Stimulated activated naive CD8-positive, alpha-beta T cell treated with anti-CD3 and anti-CD28 coated beads, Interleukin-15, amount 100 ng/mL, for 72 hours (primary cell): Measurements from ENCODE around the gene ATP6V1C2.
"Not testable (repeated sequence)": the region's sequence is repeated elsewhere in the genome, so short reads cannot be mapped to it uniquely, and the experiment has no call there.

Experiments used
- ATAC-seq: fragments of 150-1000 bp; cut with Tn5 transposase; 2 replicates; pipeline ENCODE4 v1.10.0; 2021; ENCODE audit warnings: mild to moderate bottlenecking, moderate library complexity
- DNase-seq, 2 donors: peaks; one replicate each; pipeline ENCODE4 v3.0.0; 2021 to 2022
- H3K27ac Mint-ChIP-seq, 2 donors: one replicate each; pipeline ENCODE4 v1.8.0; 2022; ENCODE audit warnings: mild to moderate bottlenecking in 2 of 2, mixed read lengths in 2 of 2, moderate library complexity in 2 of 2
- H3K27me3 Mint-ChIP-seq: one replicate; pipeline ENCODE4 v1.8.0; 2022; ENCODE audit warnings: mixed read lengths
- H3K4me1 Mint-ChIP-seq: one replicate; pipeline ENCODE4 v1.8.0; 2022; ENCODE audit warnings: mild to moderate bottlenecking, mixed read lengths
- H3K4me3 Mint-ChIP-seq, 2 donors: one replicate each; pipeline ENCODE4 v1.8.0; 2022; ENCODE audit warnings: mild to moderate bottlenecking in 2 of 2, mixed read lengths in 2 of 2, moderate library complexity in 1 of 2
- H3K9me3 Mint-ChIP-seq, 2 donors: one replicate each; pipeline ENCODE4 v1.8.0; 2022; ENCODE audit warnings: mixed read lengths in 2 of 2

Gene ATP6V1C2

GRCh38 chr2:10772201-10772867, 50.9 kb downstream of the ATP6V1C2 start:
- H3K4me3 Mint-ChIP-seq, result no peak overlapping the region
- ATAC-seq (no peak), DNase-seq (no peak)
- H3K27ac Mint-ChIP-seq, result peak overlapping the region in 1 of 2 donors; percentile 35
- no peaks in the 10 kb centered on the region for H3K27me3 Mint-ChIP-seq
- no peaks in the 10 kb centered on the region for H3K4me1 Mint-ChIP-seq
- H3K9me3 Mint-ChIP-seq, result no peaks in the 10 kb centered on the region

- no peaks in the 10 kb centered on the region for H3K4me1 Mint-ChIP-seq
- H3K27ac Mint-ChIP-seq, result peak overlapping the region in 1 of 2 donors; percentile 35
- DNase-seq (no peak), ATAC-seq (no peak)
- H3K27me3 Mint-ChIP-seq, result no peaks in the 10 kb centered on the region
- H3K4me3 Mint-ChIP-seq, result no peak overlapping the region
- H3K9me3 Mint-ChIP-seq, result no peaks in the 10 kb centered on the region
Measured at GRCh38 chr2:10772868-10773215, 51.4 kb downstream of the ATP6V1C2 start.

GRCh38 chr2:10773821-10774341, 52.5 kb downstream of the ATP6V1C2 start:
- no peak overlapping the region for H3K4me3 Mint-ChIP-seq
- ATAC-seq (no peak), DNase-seq (no peak)
- H3K4me1 Mint-ChIP-seq, result no peaks in the 10 kb centered on the region
- H3K9me3 Mint-ChIP-seq, result no peaks in the 10 kb centered on the region
- no peak overlapping the region for H3K27ac Mint-ChIP-seq
- H3K27me3 Mint-ChIP-seq, result no peaks in the 10 kb centered on the region

GRCh38 chr2:10774394-10774793, 53.0 kb downstream of the ATP6V1C2 start:
- Mint-ChIP-seq H3K9me3 (no peaks in the 10 kb centered on the region), H3K4me1 (no peaks in the 10 kb centered on the region), H3K27me3 (no peaks in the 10 kb centered on the region), H3K27ac (peak overlapping the region in 1 of 2 donors; percentile 91), H3K4me3 (no peak overlapping the region)
- DNase-seq (no peak), ATAC-seq (peak; percentile 2)

- H3K27me3 Mint-ChIP-seq, result no peaks in the 10 kb centered on the region
- no peak overlapping the region for H3K4me3 Mint-ChIP-seq
- H3K4me1 Mint-ChIP-seq, result no peaks in the 10 kb centered on the region
- H3K9me3 Mint-ChIP-seq, result no peaks in the 10 kb centered on the region
- no peak overlapping the region for H3K27ac Mint-ChIP-seq
- ATAC-seq (peak; percentile 4), DNase-seq (no peak)
Measured at GRCh38 chr2:10775021-10775780, 53.8 kb downstream of the ATP6V1C2 start.

GRCh38 chr2:10775831-10776230, 54.4 kb downstream of the ATP6V1C2 start:
- Mint-ChIP-seq H3K27ac (no peak overlapping the region), H3K4me1 (no peaks in the 10 kb centered on the region), H3K4me3 (no peak overlapping the region)

GRCh38 chr2:10776231-10776977, 55.0 kb downstream of the ATP6V1C2 start:
- no peak overlapping the region for H3K27ac Mint-ChIP-seq
- no peak overlapping the region for H3K4me3 Mint-ChIP-seq
- ATAC-seq (peak; percentile 21), DNase-seq (no peak)
- H3K4me1 Mint-ChIP-seq, result no peaks in the 10 kb centered on the region
- no peaks in the 10 kb centered on the region for H3K9me3 Mint-ChIP-seq
- no peaks in the 10 kb centered on the region for H3K27me3 Mint-ChIP-seq

More at GRCh38 chr2:10775831-10776230, 54.4 kb downstream of the ATP6V1C2 start:
- ATAC-seq, result no peak
- DNase-seq, result no peak
- no peaks in the 10 kb centered on the region for H3K27me3 Mint-ChIP-seq
- no peaks in the 10 kb centered on the region for H3K9me3 Mint-ChIP-seq

GRCh38 chr2:10777111-10777841, 55.8 kb downstream of the ATP6V1C2 start:
- no peaks in the 10 kb centered on the region for H3K4me1 Mint-ChIP-seq
- H3K27ac Mint-ChIP-seq, result no peak overlapping the region
- H3K9me3 Mint-ChIP-seq, result no peaks in the 10 kb centered on the region
- ATAC-seq, result no peak
- no peaks in the 10 kb centered on the region for H3K27me3 Mint-ChIP-seq
- no peak for DNase-seq
- no peak overlapping the region for H3K4me3 Mint-ChIP-seq

- Mint-ChIP-seq H3K27me3 (no peaks in the 10 kb centered on the region), H3K4me3 (no peak overlapping the region), H3K9me3 (no peaks in the 10 kb centered on the region), H3K27ac (peak overlapping the region in 1 of 2 donors; percentile 59), H3K4me1 (no peaks in the 10 kb centered on the region)
- no peak for DNase-seq
- peak; percentile 21 for ATAC-seq
Measured at GRCh38 chr2:10777842-10778723, 56.7 kb downstream of the ATP6V1C2 start.

GRCh38 chr2:10778724-10779115, 57.3 kb downstream of the ATP6V1C2 start:
- no peaks in the 10 kb centered on the region for H3K9me3 Mint-ChIP-seq
- DNase-seq (no peak), ATAC-seq (no peak)
- H3K4me1 Mint-ChIP-seq, result no peaks in the 10 kb centered on the region
- H3K27me3 Mint-ChIP-seq, result no peaks in the 10 kb centered on the region
- no peak overlapping the region for H3K4me3 Mint-ChIP-seq
- peak overlapping the region; percentile 33 to 59 for H3K27ac Mint-ChIP-seq

GRCh38 chr2:10779776-10780490, 58.5 kb downstream of the ATP6V1C2 start:
- Mint-ChIP-seq H3K4me1 (no peaks in the 10 kb centered on the region), H3K27me3 (no peaks in the 10 kb centered on the region), H3K9me3 (no peaks in the 10 kb centered on the region), H3K27ac (peak overlapping the region in 1 of 2 donors; percentile 39), H3K4me3 (no peak overlapping the region)
- ATAC-seq, result no peak
- no peak for DNase-seq

GRCh38 chr2:10780491-10780820, 59.0 kb downstream of the ATP6V1C2 start:
- Mint-ChIP-seq H3K4me3 (no peak overlapping the region), H3K9me3 (no peaks in the 10 kb centered on the region), H3K27me3 (no peaks in the 10 kb centered on the region), H3K27ac (no peak overlapping the region), H3K4me1 (no peaks in the 10 kb centered on the region)
- ATAC-seq (no peak), DNase-seq (no peak)

- not testable (repeated sequence) for H3K27ac Mint-ChIP-seq, H3K27me3 Mint-ChIP-seq
Measured at GRCh38 chr2:10780821-10781220, 59.4 kb downstream of the ATP6V1C2 start.

GRCh38 chr2:10781746-10782145, 60.3 kb downstream of the ATP6V1C2 start:
- no peaks in the 10 kb centered on the region for H3K27me3 Mint-ChIP-seq
- H3K4me3 Mint-ChIP-seq, result no peak overlapping the region
- H3K4me1 Mint-ChIP-seq, result no peaks in the 10 kb centered on the region

More at GRCh38 chr2:10780821-10781220, 59.4 kb downstream of the ATP6V1C2 start:
- H3K4me3 Mint-ChIP-seq, H3K9me3 Mint-ChIP-seq, DNase-seq, H3K4me1 Mint-ChIP-seq, ATAC-seq: not testable (repeated sequence)

More at GRCh38 chr2:10781746-10782145, 60.3 kb downstream of the ATP6V1C2 start:
- ATAC-seq (no peak), DNase-seq (no peak)
- Mint-ChIP-seq H3K9me3 (no peaks in the 10 kb centered on the region), H3K27ac (peak overlapping the region in 1 of 2 donors; percentile 13)
